BJ (cell line): Measurements from ENCODE around the gene TMEM217. TPM values are rescaled to one million over a fixed set of nuclear protein-coding genes. Genes with fewer than 3 reads are reported as not detected.
"Not testable (repeated sequence)": the region's sequence is repeated elsewhere in the genome, so short reads cannot be mapped to it uniquely, and the experiment has no call there.

ENCODE experiments used
- CTCF ChIA-PET: fragments of 350-600 bp; formaldehyde crosslinking; extraction: SDS; loops from one replicate; lab custom pipeline; 2021; ENCODE audit warnings: antibody characterized with exemption, inconsistent platforms; lab: Yijun Ruan, JAX
- POLR2A ChIA-PET: fragments of 300-600 bp; sonication (Branson Sonifier 250); formaldehyde crosslinking; extraction: SDS; loops from one replicate; lab custom pipeline; 2021; ENCODE audit warnings: antibody characterized with exemption; lab: Charles Lee
- DNase-seq: peaks from one replicate; pipeline ENCODE4 v3.0.0-alpha.2; 2011; ENCODE audit warnings: low read depth
- H3K27me3 ChIP-seq: 2 replicates; pipeline ENCODE4 v1.6.0; 2011; ENCODE audit warnings: low read length; ENCODE audit not compliant: control insufficient read depth, insufficient read depth
- H3K36me3 ChIP-seq: 2 replicates; pipeline ENCODE4 v1.5.1; 2011; ENCODE audit warnings: low read length; ENCODE audit not compliant: control insufficient read depth, insufficient read depth
- H3K4me3 ChIP-seq: 2 replicates; pipeline ENCODE4 v1.5.1; 2011; ENCODE audit warnings: low read depth, mild to moderate bottlenecking, control low read depth, low read length
- polyA minus RNA-seq: library from RNA; depleted of rRNA, polyadenylated mRNA; stranded (reverse); fragments of >200 nt; gene quantifications from 2 replicates; pipeline ENCODE4 v1.2.3, GENCODE V29; 2011; rRNA and poly(A)+ RNA removed
- polyA plus RNA-seq: library from polyadenylated mRNA; depleted of rRNA; stranded (reverse); fragments of >200 nt; gene quantifications from 2 replicates; pipeline ENCODE4 v1.2.3, GENCODE V29; 2011; rRNA removed
- TF ChIP-seq, protein P1 (sequence below): IDR thresholded peaks from 2 replicates; pipeline ENCODE4 v1.5.1; 2011; ENCODE audit warnings: low read depth, mild to moderate bottlenecking, control low read depth, inconsistent platforms, low read length, moderate library complexity; ENCODE audit not compliant: insufficient read depth

The TMEM217 gene
- 2.3 and 3.1 TPM in 2 replicates for polyA plus RNA-seq
- polyA minus RNA-seq, result 1.5 and 2.4 TPM in 2 replicates

DNA sequence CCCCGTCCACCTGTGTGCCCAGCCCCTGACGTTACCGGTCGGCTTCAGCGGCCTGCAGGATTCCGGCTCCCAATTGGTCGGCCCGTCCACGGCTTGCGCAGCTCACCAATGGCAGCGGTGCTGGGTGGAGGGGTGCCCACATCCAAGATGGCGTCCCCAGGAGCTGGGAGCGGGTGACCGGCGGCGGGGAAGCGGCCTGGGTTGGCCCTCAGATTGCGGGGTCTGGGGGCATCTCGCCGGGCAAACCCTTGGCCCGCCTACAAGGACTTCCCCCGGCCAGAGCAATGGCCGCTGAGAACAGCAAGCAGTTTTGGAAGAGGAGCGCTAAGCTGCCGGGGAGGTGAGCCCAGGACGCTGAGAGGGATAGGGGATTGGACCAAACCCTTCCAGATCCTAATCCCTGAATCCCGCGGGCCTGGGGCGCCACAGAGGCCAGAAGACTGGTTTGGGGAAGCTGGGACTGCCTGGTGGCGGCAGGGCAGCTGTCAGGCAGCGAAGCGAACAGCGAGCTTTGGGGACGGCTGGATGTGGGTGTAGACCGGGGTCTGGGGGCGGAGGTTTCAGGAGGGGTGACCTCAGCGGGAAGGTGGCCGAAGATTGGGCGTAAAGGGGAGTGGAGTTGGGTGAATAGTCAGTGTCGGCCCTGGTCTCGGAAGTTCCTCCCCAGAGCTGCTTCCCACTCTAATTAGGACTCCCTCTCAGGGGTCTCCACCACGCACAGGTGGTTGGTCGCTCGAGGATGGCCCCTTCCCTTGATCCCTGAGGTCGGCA lies at the start of gene TMEM217, which contains the start of gene TBC1D22B:
Gene TMEM217, minus strand, starts transcription at position 511 of the 771 bp plus-strand sequence. CDS start 39,114 bp downstream, outside the sequence.
Gene TBC1D22B, plus strand, starts transcription at position 139 of the 771 bp plus-strand sequence. Its CDS starts 146 bp downstream, at position 285.
- TF ChIP-seq, protein P1, sequence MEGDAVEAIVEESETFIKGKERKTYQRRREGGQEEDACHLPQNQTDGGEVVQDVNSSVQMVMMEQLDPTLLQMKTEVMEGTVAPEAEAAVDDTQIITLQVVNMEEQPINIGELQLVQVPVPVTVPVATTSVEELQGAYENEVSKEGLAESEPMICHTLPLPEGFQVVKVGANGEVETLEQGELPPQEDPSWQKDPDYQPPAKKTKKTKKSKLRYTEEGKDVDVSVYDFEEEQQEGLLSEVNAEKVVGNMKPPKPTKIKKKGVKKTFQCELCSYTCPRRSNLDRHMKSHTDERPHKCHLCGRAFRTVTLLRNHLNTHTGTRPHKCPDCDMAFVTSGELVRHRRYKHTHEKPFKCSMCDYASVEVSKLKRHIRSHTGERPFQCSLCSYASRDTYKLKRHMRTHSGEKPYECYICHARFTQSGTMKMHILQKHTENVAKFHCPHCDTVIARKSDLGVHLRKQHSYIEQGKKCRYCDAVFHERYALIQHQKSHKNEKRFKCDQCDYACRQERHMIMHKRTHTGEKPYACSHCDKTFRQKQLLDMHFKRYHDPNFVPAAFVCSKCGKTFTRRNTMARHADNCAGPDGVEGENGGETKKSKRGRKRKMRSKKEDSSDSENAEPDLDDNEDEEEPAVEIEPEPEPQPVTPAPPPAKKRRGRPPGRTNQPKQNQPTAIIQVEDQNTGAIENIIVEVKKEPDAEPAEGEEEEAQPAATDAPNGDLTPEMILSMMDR, result no peak
- CTCF ChIA-PET, result interaction anchor here (0.8 to 1.0 kb wide), 2 partner anchors 12 to 14 kb away, joined by 4 read pairs; no protein-coding TSS in a partner anchor
- peak; percentile 64 for DNase-seq
- H3K27me3 ChIP-seq, result no peaks in the 10 kb centered on the region
- POLR2A ChIA-PET, result interaction anchor here (0.6 kb wide), 1 partner anchor 63 kb away, joined by 4 read pairs; no protein-coding TSS in a partner anchor
- H3K4me3 ChIP-seq, result peak within 1 kb of the TSS; percentile 82
- H3K36me3 ChIP-seq, result no peaks in the 10 kb centered on the region

DNA sequence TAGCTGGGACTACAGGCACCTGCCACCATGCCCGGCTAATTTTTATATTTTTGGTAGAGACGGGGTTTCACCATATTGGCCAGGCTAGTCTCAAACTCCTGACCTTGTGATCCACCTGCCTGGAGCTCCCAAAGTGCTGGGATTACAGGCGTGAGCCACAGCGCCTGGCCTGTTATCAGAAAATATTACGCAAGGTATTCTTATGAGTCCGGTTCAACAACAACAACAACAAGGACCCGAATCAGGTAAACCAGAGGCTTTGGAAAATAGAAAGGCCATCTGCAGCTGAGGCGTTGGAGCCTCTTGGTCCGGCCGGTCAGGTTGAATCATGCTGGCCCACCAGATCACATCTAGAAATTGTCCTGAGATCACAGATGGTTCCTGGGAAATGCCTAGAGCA lies 49.5 kb upstream of the TMEM217 start:
- H3K27me3 ChIP-seq, H3K4me3 ChIP-seq, DNase-seq, H3K36me3 ChIP-seq, POLR2A ChIA-PET: not testable (repeated sequence)
- CTCF ChIA-PET, result interaction anchor here (0.9 to 1.9 kb wide), 3 partner anchors 17 to 381 kb away, joined by 3 to 8 read pairs (median 3); no protein-coding TSS in a partner anchor

DNA sequence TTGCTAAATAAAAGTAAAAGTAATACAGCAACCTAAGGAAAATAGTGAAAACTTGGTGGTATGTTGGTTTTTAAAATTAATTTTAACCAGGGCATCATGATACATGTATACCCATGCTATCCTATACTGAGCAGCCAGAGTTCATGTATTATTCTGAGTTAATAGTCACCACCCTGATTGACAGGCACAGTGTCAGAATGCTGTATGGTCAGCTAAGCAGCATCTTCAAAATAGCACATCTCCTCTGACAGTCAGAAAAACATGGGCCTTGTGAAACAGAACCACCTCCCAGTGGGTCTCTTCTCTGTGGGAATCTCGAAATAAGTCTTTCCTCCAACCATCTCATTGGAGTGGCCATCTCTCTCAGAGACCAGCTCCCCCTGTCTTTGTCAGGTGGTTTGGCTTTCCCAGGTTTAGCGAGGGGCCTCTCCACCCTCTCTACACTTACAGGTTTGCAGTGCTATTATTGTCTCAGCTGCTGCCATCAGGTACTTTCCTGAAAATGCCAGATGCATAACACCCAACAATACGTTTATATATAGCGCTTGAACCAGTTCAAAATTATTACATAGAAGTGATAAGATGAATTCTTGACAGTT lies 48.8 kb upstream of the TMEM217 start:
- Histone ChIP-seq H3K27me3 (no peaks in the 10 kb centered on the region), H3K4me3 (no peak overlapping the region), H3K36me3 (0 out of 2 replicates have a peak, but pooled peaks cover 3% of the 10 kb centered on the region)
- TF ChIP-seq, protein P1, result no peak
- DNase-seq, result no peak
- POLR2A ChIA-PET, result no interaction called here
- CTCF ChIA-PET, result interaction anchor here (1.0 to 1.9 kb wide), 2 partner anchors 17 to 19 kb away, joined by 3 to 8 read pairs; no protein-coding TSS in a partner anchor

DNA sequence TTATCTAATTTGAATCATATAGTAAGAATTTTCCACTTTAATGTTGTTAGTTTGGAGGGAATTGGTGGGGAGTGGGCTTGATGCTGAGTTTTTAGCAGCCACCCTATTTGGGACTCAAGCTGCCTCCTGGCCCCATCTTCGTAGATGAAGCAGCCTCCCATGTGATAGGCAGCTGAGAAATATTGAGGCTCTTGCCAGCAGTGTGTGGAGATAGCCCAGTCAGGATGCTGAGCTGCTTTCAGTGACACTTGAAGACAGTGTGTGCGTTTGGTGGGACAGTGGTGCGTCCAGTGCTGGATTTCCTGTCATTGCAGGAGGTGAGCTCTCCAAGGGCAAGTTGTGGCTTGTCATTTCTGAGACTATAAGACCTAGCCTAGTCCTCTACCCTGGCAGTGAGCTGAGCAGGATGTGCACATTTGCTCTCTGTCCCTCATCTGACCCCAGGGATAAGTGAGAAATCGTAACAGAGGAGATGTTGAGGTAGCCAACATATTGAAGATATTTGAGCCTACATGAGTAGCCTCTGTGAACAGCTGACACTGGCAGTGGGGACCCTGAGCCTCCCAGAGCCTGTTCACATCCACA lies 48.0 kb upstream of the TMEM217 start:
- TF ChIP-seq, protein P1, result no peak
- H3K27me3 ChIP-seq, result no peaks in the 10 kb centered on the region
- CTCF ChIA-PET, result interaction anchor here (0.8 to 1.3 kb wide), 2 partner anchors 9 to 10 kb away, joined by 3 to 4 read pairs; no protein-coding TSS in a partner anchor
- POLR2A ChIA-PET, result no interaction called here
- 0 out of 2 replicates have a peak, but pooled peaks cover 3% of the 10 kb centered on the region for H3K36me3 ChIP-seq
- no peak for DNase-seq
- H3K4me3 ChIP-seq, result no peak overlapping the region

DNA sequence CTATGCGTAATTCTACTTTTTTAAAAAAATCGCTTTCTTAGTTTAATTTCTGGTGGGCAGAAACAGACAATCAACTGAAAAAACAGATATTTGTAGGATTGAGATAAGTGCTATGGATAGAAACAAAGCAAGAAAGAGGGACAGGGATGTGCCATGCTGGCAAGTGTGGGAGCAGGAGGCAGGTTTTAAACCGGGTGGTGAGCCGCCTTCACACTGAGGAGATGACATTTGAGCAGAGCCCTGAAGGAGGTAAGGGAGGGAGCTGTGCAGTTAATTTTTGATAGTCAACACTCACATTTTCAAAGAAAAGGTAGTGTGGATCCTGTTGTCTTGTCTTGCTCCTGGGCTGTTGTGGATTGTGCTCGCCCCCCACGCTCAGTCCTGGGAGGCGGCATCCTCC lies 46.8 kb upstream of the TMEM217 start:
- CTCF ChIA-PET, result interaction anchor here (0.6 to 2.9 kb wide), 7 partner anchors 8 to 388 kb away, joined by 3 to 18 read pairs (median 4); no protein-coding TSS in a partner anchor
- DNase-seq, result no peak
- POLR2A ChIA-PET, result no interaction called here
- H3K27me3 ChIP-seq, result no peaks in the 10 kb centered on the region
- TF ChIP-seq, protein P1, result no peak
- H3K4me3 ChIP-seq, result no peak overlapping the region
- 0 out of 2 replicates have a peak, but pooled peaks cover 3% of the 10 kb centered on the region for H3K36me3 ChIP-seq
